Lung (tissue), 12 donors: Measurements from ENCODE around the gene ADGRG1. TPM values are rescaled to one million over a fixed set of nuclear protein-coding genes. Genes with fewer than 3 reads are reported as not detected.

Experiments
- ATAC-seq: fragments of 200-7000 bp; cut with Tn5 transposase; one replicate; pipeline ENCODE4 v1.9.1; 2020; ENCODE audit warnings: moderate number of reproducible peaks; ENCODE audit not compliant: insufficient read depth, low FRiP score
- DNase-seq, 3 donors: peaks; one replicate each; pipeline ENCODE4 v3.0.0-alpha.2; 2013 to 2017
- H3K27ac ChIP-seq, 2 donors: one replicate each; pipeline ENCODE4 v1.5.1; 2013; ENCODE audit warnings: mild to moderate bottlenecking in 2 of 2, moderate library complexity in 2 of 2, control low read depth in 1 of 2, inconsistent platforms in 1 of 2, low read depth in 1 of 2, low read length in 1 of 2
- H3K27me3 ChIP-seq, 3 donors: one replicate each; pipeline ENCODE4 v1.5.1; 2013; ENCODE audit warnings: low read length in 2 of 3; ENCODE audit not compliant: control insufficient read depth in 3 of 3, insufficient read depth in 3 of 3
- H3K36me3 ChIP-seq, 4 donors: one replicate each; pipeline ENCODE4 v1.5.1; 2013; ENCODE audit warnings: low read length in 4 of 4, mild to moderate bottlenecking in 1 of 4, moderate library complexity in 1 of 4; ENCODE audit not compliant: control insufficient read depth in 4 of 4, insufficient read depth in 4 of 4
- H3K4me1 ChIP-seq, 5 donors: one replicate each; pipeline ENCODE4 v1.5.1; 2013; ENCODE audit warnings: low read length in 5 of 5, mild to moderate bottlenecking in 2 of 5, moderate library complexity in 1 of 5; ENCODE audit not compliant: control insufficient read depth in 5 of 5, insufficient read depth in 5 of 5
- H3K4me3 ChIP-seq: one replicate; pipeline ENCODE4 v1.5.1; 2013; ENCODE audit warnings: mild to moderate bottlenecking, control low read depth, moderate library complexity
- H3K9ac ChIP-seq, 2 donors: one replicate each; pipeline ENCODE4 v1.5.1; 2013; ENCODE audit warnings: low read length in 2 of 2, control low read depth in 1 of 2; ENCODE audit not compliant: insufficient read depth in 1 of 2
- H3K9me3 ChIP-seq, 4 donors: one replicate each; pipeline ENCODE4 v1.5.1; 2013; ENCODE audit warnings: low read length in 3 of 4, mild to moderate bottlenecking in 1 of 4, moderate library complexity in 1 of 4; ENCODE audit not compliant: control insufficient read depth in 4 of 4, insufficient read depth in 3 of 4
- WGBS, 2 donors: extraction: QIAGEN DNeasy Blood & Tissue Kit; methylation state at CpG; one replicate each; pipeline ENCODE4 v1.1.7; 2013; 5-methylcytosine and 5-hydroxymethylcytosine counted together
- polyA plus RNA-seq, 2 donors: library from polyadenylated mRNA; stranded (reverse); fragments of 200-250 nt; gene quantifications; one replicate each; pipeline ENCODE4 v1.2.1, GENCODE V29; 2013
- total RNA-seq, 2 donors: library from RNA; depleted of rRNA in 1 of 2; stranded (reverse); fragments of >200 nt in 1 of 2; gene quantifications; one replicate each; pipeline ENCODE4 v1.2.1, GENCODE V29; 2014 to 2021
- TF ChIP-seq, protein P1 (sequence below): IDR thresholded peaks from 2 replicates; pipeline ENCODE4 v1.5.1; 2012; ENCODE audit warnings: mild to moderate bottlenecking; ENCODE audit errors: control extremely low read depth, extremely low read depth
- donor health status: control.
- donor health status: control.
- donor health status: Bipolar disorder and iron deficiency.
- donor health status: healthy.
- donor health status: DM: yes; HTN: yes; CAD: no.

Gene ADGRG1
- total and polyA plus RNA-seq, 4 donors: 8.8 to 74.4 (median 28.0) TPM

DNA sequence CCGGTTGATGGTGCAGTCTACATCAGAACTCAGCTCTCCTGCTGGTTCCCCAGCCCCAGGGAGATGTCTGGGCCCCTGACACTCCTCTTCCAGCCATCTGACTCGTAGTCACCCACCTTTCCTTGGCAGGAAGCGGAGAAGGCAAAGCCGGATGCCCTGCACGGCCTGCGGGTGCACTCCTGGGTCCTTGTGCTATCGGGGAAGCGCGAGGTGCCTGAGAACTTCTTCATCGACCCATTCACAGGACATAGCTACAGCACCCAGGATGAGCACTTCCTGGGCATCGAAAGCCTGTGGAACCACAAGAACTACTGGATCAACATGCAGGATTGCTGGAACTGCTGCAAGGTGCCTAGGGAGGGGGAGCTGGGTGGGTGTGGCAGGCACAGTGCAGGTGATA is 78.9 kb downstream of the ADGRG1 start:
- H3K4me3 ChIP-seq: no peak overlapping the region
- peaks cover 0 to 2% (median 0%) of the 10 kb centered on the region in 3 donors for H3K27me3 ChIP-seq
- H3K9me3 ChIP-seq: no peaks in the 10 kb centered on the region
- ATAC-seq (no peak), DNase-seq (no peak)
- TF ChIP-seq, protein P1, sequence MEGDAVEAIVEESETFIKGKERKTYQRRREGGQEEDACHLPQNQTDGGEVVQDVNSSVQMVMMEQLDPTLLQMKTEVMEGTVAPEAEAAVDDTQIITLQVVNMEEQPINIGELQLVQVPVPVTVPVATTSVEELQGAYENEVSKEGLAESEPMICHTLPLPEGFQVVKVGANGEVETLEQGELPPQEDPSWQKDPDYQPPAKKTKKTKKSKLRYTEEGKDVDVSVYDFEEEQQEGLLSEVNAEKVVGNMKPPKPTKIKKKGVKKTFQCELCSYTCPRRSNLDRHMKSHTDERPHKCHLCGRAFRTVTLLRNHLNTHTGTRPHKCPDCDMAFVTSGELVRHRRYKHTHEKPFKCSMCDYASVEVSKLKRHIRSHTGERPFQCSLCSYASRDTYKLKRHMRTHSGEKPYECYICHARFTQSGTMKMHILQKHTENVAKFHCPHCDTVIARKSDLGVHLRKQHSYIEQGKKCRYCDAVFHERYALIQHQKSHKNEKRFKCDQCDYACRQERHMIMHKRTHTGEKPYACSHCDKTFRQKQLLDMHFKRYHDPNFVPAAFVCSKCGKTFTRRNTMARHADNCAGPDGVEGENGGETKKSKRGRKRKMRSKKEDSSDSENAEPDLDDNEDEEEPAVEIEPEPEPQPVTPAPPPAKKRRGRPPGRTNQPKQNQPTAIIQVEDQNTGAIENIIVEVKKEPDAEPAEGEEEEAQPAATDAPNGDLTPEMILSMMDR: no peak
- WGBS, 2 donors: 86 to 91% methylated on average over 11 of the region's 11 CpGs
- no peak overlapping the region for H3K9ac ChIP-seq
- H3K27ac ChIP-seq: no peak overlapping the region
- peaks cover 0 to 13% (median 0%) of the 10 kb centered on the region in 5 donors for H3K4me1 ChIP-seq
- no peaks in the 10 kb centered on the region for H3K36me3 ChIP-seq

- no peaks in the 10 kb centered on the region for H3K36me3 ChIP-seq
- ATAC-seq: no peak
- H3K4me1 ChIP-seq: peaks cover 0 to 13% (median 0%) of the 10 kb centered on the region in 5 donors
- H3K27ac ChIP-seq: no peak overlapping the region
- DNase-seq: no peak
- no peak overlapping the region for H3K4me3 ChIP-seq
- H3K27me3 ChIP-seq: peaks cover 0 to 2% (median 0%) of the 10 kb centered on the region in 3 donors
- 85 to 90% methylated on average over 3 of the region's 3 CpGs for WGBS, 2 donors
- no peaks in the 10 kb centered on the region for H3K9me3 ChIP-seq
- TF ChIP-seq, protein P1: no peak
- H3K9ac ChIP-seq: no peak overlapping the region
These were observed 79.7 kb downstream of the ADGRG1 start for GRCh38 chr16:57708168-57708567.

GRCh38 chr16:57709663-57710062 is 81.2 kb downstream of the ADGRG1 start:
- no peak for ATAC-seq
- no peak overlapping the region for H3K27ac ChIP-seq
- no peaks in the 10 kb centered on the region for H3K36me3 ChIP-seq
- H3K4me1 ChIP-seq: peaks cover 0 to 5% (median 0%) of the 10 kb centered on the region in 5 donors
- H3K27me3 ChIP-seq: peaks cover 0 to 5% (median 0%) of the 10 kb centered on the region in 3 donors
- no peaks in the 10 kb centered on the region for H3K9me3 ChIP-seq
- no peak overlapping the region for H3K9ac ChIP-seq
- 74 to 91% methylated on average over 3 of the region's 3 CpGs for WGBS, 2 donors
- H3K4me3 ChIP-seq: no peak overlapping the region
- TF ChIP-seq, protein P1: no peak
- DNase-seq: peak in 1 of 3 donors; percentile 6

- 86 to 92% methylated on average over 5 of the region's 5 CpGs for WGBS, 2 donors
- H3K27me3 ChIP-seq: peaks cover 0 to 5% (median 0%) of the 10 kb centered on the region in 3 donors
- no peak for DNase-seq
- no peak overlapping the region for H3K27ac ChIP-seq
- no peaks in the 10 kb centered on the region for H3K4me1 ChIP-seq
- H3K36me3 ChIP-seq: no peaks in the 10 kb centered on the region
- no peak overlapping the region for H3K9ac ChIP-seq
- no peaks in the 10 kb centered on the region for H3K9me3 ChIP-seq
- TF ChIP-seq, protein P1: no peak
- no peak overlapping the region for H3K4me3 ChIP-seq
- no peak for ATAC-seq
These were observed 82.9 kb downstream of the ADGRG1 start for GRCh38 chr16:57711346-57711745.
